Measurements from ENCODE around the gene BTBD16. TPM values are rescaled to one million over a fixed set of nuclear protein-coding genes. Genes with fewer than 3 reads are reported as not detected.

The BTBD16 gene
- total RNA-seq, 1 experiment from 2014 or later, result not detected

GRCh38 chr10:122252805-122253204, 18.3 kb upstream of the BTBD16 start:
- Histone ChIP-seq H3K14ac (ENCODE audit: insufficient read depth, low read length) (no peak overlapping the region), H2AFZ (ENCODE audit: low read length) (no peak overlapping the region), H3K18ac (ENCODE audit: insufficient read length, low read depth, low read length) (no peak overlapping the region), H2BK12ac (ENCODE audit: insufficient read length, low read depth, low read length) (no peak overlapping the region), H3K79me1 (ENCODE audit: insufficient read depth, low read depth, low read length, poor library complexity, severe bottlenecking) (no peaks in the 10 kb centered on the region), H3T11ph (ENCODE audit: low read length) (no peak overlapping the region), H3K23me2 (ENCODE audit: insufficient read length, low read depth, low read length, poor library complexity, severe bottlenecking) (no peaks in the 10 kb centered on the region), H3K27me3 (ENCODE audit: insufficient read depth, low read length) (no peaks in the 10 kb centered on the region), H3K56ac (ENCODE audit: insufficient read length, low read depth, low read length) (no peak overlapping the region), H2AK5ac (ENCODE audit: insufficient read length, low read length) (no peak overlapping the region), H3K79me2 (ENCODE audit: insufficient read depth, low read length) (no peaks in the 10 kb centered on the region), H3K4me2 (ENCODE audit: insufficient read depth, insufficient read length, low read length) (no peak overlapping the region), H4K5ac (ENCODE audit: insufficient read length, low read depth, low read length) (no peak overlapping the region), H3K4me1 (ENCODE audit: insufficient read depth, low read length) (no peaks in the 10 kb centered on the region), H3K27ac (ENCODE audit: insufficient read length, low read depth, low read length) (no peak overlapping the region), H2BK5ac (ENCODE audit: insufficient read length, low read length) (no peak overlapping the region), H4K20me1 (ENCODE audit: control insufficient read depth, insufficient read depth, insufficient read length) (no peaks in the 10 kb centered on the region), H4K91ac (ENCODE audit: insufficient read length, low read depth, low read length) (no peak overlapping the region), H3K23ac (ENCODE audit: insufficient read length, low read depth, low read length) (no peak overlapping the region), H4K8ac (replicated peaks; ENCODE audit: insufficient read length, low read depth, low read length) (no peak overlapping the region), H3K4ac (ENCODE audit: low read depth, low read length) (no peak overlapping the region), H2BK20ac (ENCODE audit: low read depth, low read length, poor library complexity, severe bottlenecking) (no peak overlapping the region), H3K9ac (ENCODE audit: extremely low read depth, insufficient read length, low read length) (no peak overlapping the region), H2BK120ac (ENCODE audit: low read depth, low read length, poor library complexity, severe bottlenecking) (no peak overlapping the region), H2BK15ac (ENCODE audit: low read depth, low read length) (no peak overlapping the region), H3K9me3 (ENCODE audit: control insufficient read depth, low read depth, low read length) (no peaks in the 10 kb centered on the region)
- Mint-ChIP-seq H3K4me1 (peaks cover 3 to 17% of the 10 kb centered on the region in 2 experiments), H3K9me3 (no peaks in the 10 kb centered on the region), H3K36me3 (ENCODE audit: insufficient read depth in 1 of 3, low read depth in 3 of 3) (peaks cover 20 to 41% (median 34%) of the 10 kb centered on the region in 3 experiments; a peak in 6 of 7 replicates), H3K27ac (0 out of 7 replicates have a peak overlapping the region, but pooled peaks of 2 of the 3 experiments have one; percentile 28 to 44), H3K4me3 (no peak overlapping the region), H3K27me3 (ENCODE audit: low read depth) (no peaks in the 10 kb centered on the region)
- no peak for TF ChIP-seq CTCF (conservative IDR thresholded peaks at IDR 0.05)
- no peak for DNase-seq
- no CpG with 5 or more reads among the region's 3 CpGs for WGBS (ENCODE audit: extremely low coverage, insufficient read length, low lambda C conversion rate)
